Glutamatergic neuron (in vitro differentiated cells): ENCODE measurements around the gene PRDM8. TPM values are rescaled to one million over a fixed set of nuclear protein-coding genes. Genes with fewer than 3 reads are reported as not detected.

Source experiments
- DNase-seq: peaks from one replicate; pipeline ENCODE4 v3.0.0; 2022
- H3K27ac Mint-ChIP-seq: one replicate; pipeline ENCODE4 v1.8.0; 2020; ENCODE audit warnings: mild to moderate bottlenecking, mixed read lengths, inconsistent platforms; ENCODE audit not compliant: unreplicated experiment
- H3K27me3 Mint-ChIP-seq: one replicate; pipeline ENCODE4 v1.8.0; 2020; ENCODE audit warnings: mild to moderate bottlenecking, moderate library complexity, mixed read lengths, inconsistent platforms; ENCODE audit not compliant: unreplicated experiment
- H3K36me3 Mint-ChIP-seq: one replicate; pipeline ENCODE4 v1.8.0; 2020; ENCODE audit warnings: mild to moderate bottlenecking, mixed read lengths, inconsistent platforms; ENCODE audit not compliant: unreplicated experiment
- H3K4me1 Mint-ChIP-seq: one replicate; pipeline ENCODE4 v1.8.0; 2020; ENCODE audit warnings: mild to moderate bottlenecking, low read depth, mixed read lengths, inconsistent platforms; ENCODE audit not compliant: unreplicated experiment
- H3K4me3 Mint-ChIP-seq: one replicate; pipeline ENCODE4 v1.8.0; 2020; ENCODE audit warnings: mild to moderate bottlenecking, mixed read lengths, inconsistent platforms; ENCODE audit not compliant: unreplicated experiment
- H3K9me3 Mint-ChIP-seq: one replicate; pipeline ENCODE4 v1.8.0; 2020; ENCODE audit warnings: mild to moderate bottlenecking, moderate library complexity, mixed read lengths, inconsistent platforms; ENCODE audit not compliant: unreplicated experiment
- total RNA-seq: library from RNA; stranded (reverse); fragmentation: NEBNext Ultra II Directional; extraction: Animal tissue kit (Norgen Biotek cat#: 25700); gene quantifications from one replicate; pipeline ENCODE4 v1.2.1, GENCODE V29; 2021; ENCODE audit not compliant: unreplicated experiment
- TF ChIP-seq, protein P1 (sequence below): fragments of 200-600 bp; sonication (generic); IDR thresholded peaks from one replicate; pipeline ENCODE4 v1.5.0; 2021; ENCODE audit not compliant: partially characterized antibody, unreplicated experiment

Gene PRDM8
- total RNA-seq, 1 donor from 2014 or later: 16.6 TPM

DNA sequence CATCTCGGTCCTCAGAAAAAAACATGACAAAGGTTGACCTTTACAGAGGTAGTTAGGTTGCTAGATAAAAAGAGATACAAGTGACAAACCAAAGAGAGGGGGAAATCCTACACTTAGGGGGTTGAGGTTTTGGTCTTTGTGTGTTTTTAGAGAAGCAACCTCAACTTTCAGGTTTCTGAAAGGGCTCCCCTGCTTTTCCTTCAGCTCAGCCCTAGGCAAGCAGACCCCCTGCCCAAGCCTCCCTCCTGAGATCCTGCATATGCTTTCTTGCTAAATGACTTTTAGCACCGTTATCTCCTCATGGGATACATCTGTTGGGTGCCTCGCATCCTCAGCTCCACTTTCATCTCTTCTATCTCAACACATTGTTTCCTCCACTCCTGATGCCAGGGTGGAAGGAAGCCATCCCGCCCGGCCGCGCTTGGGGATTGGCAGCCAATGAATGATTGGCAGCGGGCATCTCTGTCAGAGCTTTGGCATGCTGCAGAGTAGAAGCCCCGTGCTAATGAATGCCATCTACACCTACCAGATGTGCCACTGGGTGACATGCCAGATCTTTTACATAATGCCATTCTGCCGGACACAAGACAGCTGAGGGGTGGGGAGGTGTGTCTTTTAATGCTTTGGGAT, 15.0 kb upstream of the PRDM8 start:
- peaks cover 21% of the 10 kb centered on the region for H3K27me3 Mint-ChIP-seq
- H3K36me3 Mint-ChIP-seq: peaks cover 7% of the 10 kb centered on the region
- no peak overlapping the region for H3K27ac Mint-ChIP-seq
- no peak for DNase-seq
- peaks cover 11% of the 10 kb centered on the region for H3K9me3 Mint-ChIP-seq
- H3K4me3 Mint-ChIP-seq: no peak overlapping the region
- TF ChIP-seq, protein P1, sequence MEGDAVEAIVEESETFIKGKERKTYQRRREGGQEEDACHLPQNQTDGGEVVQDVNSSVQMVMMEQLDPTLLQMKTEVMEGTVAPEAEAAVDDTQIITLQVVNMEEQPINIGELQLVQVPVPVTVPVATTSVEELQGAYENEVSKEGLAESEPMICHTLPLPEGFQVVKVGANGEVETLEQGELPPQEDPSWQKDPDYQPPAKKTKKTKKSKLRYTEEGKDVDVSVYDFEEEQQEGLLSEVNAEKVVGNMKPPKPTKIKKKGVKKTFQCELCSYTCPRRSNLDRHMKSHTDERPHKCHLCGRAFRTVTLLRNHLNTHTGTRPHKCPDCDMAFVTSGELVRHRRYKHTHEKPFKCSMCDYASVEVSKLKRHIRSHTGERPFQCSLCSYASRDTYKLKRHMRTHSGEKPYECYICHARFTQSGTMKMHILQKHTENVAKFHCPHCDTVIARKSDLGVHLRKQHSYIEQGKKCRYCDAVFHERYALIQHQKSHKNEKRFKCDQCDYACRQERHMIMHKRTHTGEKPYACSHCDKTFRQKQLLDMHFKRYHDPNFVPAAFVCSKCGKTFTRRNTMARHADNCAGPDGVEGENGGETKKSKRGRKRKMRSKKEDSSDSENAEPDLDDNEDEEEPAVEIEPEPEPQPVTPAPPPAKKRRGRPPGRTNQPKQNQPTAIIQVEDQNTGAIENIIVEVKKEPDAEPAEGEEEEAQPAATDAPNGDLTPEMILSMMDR: no peak
- H3K4me1 Mint-ChIP-seq: peaks cover 32% of the 10 kb centered on the region

DNA sequence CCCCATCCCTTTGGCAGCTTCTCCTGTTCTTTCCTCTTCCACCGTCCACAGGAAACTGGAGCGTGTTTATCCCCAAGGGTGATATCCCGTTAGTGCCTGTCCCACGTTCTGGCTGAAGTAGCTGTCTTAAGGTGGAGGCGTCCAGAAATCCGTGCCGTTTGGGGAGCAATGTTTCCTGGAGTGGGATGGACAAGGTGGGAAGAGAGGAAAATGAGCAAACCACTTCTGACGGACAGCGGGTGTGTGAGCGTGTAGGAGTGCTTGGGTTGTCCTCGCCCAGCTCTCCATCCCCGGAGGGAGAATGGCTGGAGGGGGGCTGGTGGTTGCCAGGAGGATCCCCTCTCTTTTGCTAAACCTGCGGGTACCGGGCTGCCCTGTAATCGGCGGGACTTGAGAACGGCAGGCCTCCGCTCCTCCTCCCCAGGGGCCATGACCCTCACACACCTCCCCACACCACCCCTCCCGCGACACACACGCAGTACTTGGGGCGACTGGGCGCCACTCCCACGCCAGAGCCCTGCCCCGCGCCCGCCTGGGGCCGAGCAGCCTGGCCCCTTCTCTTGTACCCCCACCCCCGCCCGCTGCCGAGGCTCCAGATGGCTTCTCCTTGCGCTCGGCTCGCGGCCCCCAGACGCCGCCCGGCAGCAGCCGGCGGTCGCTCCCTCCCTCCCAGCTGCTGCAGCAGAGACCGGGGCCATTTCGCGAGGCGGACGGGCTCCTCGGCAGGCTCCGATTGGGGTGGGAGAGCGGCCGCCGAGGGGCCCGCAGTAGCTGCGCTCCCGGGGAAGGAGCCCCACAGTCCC, 13.9 kb upstream of the PRDM8 start:
- DNase-seq: no peak
- TF ChIP-seq, protein P1: no peak

DNA sequence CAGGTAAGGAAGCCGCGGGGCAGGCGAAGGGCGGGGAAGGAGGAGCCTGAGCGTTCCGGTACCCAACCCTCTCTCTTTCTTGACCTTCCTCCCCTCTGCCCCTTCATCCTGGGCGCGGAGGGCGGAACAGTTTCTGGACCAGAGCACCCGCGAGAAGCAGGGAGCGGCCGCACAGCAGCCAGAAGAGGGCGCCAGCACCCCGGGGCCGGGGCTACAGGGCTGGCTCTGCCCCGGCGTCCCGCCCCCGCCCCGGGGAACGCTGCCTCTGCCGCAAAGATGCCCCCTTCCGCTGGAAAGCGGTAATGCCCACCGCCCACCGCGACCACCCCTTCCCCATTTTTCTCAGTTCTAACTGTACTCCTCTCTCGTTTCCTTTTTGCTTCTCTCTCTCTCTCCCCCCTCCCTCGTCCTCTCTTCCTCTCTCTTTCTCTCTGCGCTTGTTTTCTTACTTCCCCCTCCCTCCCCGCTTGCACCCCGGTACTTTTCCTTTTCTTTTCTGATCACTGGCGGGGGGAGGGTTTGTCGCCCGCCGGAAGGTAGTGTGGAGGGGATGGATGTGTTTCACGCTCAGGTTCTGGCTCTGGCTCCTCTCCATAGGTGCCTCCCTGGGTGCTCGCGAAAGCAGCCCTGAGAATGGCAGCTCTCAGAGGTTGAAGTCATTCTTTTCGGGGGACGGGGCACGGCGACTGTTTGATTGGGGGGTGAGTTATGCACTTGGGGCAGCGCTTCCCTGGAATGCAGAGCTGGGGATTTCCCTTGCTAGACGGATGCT, 13.1 kb upstream of the PRDM8 start:
- peak; percentile 99 for DNase-seq
- Mint-ChIP-seq H3K36me3 (peaks cover 3% of the 10 kb centered on the region), H3K27me3 (peaks cover 24% of the 10 kb centered on the region), H3K27ac (peak overlapping the region; percentile 41), H3K4me1 (peaks cover 41% of the 10 kb centered on the region), H3K9me3 (peaks cover 16% of the 10 kb centered on the region), H3K4me3 (peak overlapping the region; percentile 94)
- TF ChIP-seq, protein P1: peak; percentile 97

More for the DNA sequence above, 13.9 kb upstream of the PRDM8 start:
- H3K9me3 Mint-ChIP-seq: peaks cover 16% of the 10 kb centered on the region
- peak overlapping the region; percentile 79 for H3K4me3 Mint-ChIP-seq
- H3K36me3 Mint-ChIP-seq: peaks cover 7% of the 10 kb centered on the region
- H3K27me3 Mint-ChIP-seq: peaks cover 24% of the 10 kb centered on the region
- peak overlapping the region; percentile 67 for H3K27ac Mint-ChIP-seq
- H3K4me1 Mint-ChIP-seq: peaks cover 38% of the 10 kb centered on the region

DNA sequence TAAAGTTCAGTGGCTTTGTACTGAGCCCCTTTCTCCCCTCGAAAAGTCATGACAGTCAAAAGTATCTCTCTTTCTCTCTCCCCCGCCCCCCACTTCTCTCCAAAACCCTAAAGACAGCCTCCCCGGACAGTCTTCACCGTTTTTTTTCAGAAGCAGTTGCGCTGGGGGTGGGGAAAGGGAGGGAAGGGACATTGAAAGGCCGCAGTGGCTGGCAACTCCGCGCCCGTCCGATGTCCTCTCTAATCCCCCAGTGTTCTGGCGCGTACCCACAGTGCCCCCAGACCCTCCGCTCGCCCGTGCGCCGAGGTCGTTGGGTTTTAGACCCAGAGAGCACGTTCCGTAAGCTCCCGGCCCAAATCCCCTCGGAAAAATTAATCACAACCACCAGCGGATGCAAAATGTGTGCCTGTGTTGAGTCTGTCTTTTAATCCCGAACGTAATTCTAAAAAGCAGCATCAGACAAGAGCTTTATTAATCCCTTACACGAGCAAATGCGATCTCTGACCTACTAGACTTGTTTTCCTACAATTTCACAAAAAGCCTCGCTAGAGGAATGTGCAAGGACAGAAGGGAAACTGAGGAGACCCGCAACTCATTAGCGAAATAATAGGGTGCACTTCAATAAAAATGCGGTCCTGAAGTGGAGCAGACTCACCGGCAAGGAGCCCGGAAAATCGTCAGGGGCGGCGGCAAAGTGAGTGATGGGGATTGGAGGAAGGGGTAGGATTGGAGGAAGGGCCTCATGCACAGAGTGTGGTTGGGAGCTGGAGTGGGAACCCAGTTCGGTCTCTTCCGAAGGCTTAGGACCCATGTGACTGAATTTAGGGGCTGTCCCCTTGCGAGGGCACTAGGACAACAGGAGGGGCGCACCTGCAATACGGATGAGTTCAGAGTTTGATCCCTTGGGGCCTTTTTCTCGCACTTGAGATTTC, 12.2 kb upstream of the PRDM8 start:
- no peaks in the 10 kb centered on the region for H3K36me3 Mint-ChIP-seq
- peaks cover 48% of the 10 kb centered on the region for H3K4me1 Mint-ChIP-seq
- H3K4me3 Mint-ChIP-seq: peak overlapping the region; percentile 94
- H3K9me3 Mint-ChIP-seq: peaks cover 16% of the 10 kb centered on the region
- peak overlapping the region; percentile 79 for H3K27ac Mint-ChIP-seq
- DNase-seq: no peak
- TF ChIP-seq, protein P1: no peak
- H3K27me3 Mint-ChIP-seq: peaks cover 27% of the 10 kb centered on the region
